OCI-LY7 (cell line): Measurements from ENCODE around the gene PLXDC2.

Experiments
- CTCF ChIP-seq: fragments of 200-600 bp; sonication (generic); conservative IDR thresholded peaks from 2 replicates; pipeline ENCODE4 v1.5.1; 2014; ENCODE audit warnings: mild to moderate bottlenecking, antibody characterized with exemption, low read length, moderate library complexity, mixed read lengths
- EZH2phosphoT487 ChIP-seq: fragments of 200-600 bp; sonication (generic); IDR thresholded peaks from 2 replicates; pipeline ENCODE4 v1.6.1; 2018; ENCODE audit warnings: low read depth, borderline replicate concordance, mild to moderate bottlenecking, mixed run types, antibody characterized with exemption, low read length, moderate library complexity, mixed read lengths

DNA sequence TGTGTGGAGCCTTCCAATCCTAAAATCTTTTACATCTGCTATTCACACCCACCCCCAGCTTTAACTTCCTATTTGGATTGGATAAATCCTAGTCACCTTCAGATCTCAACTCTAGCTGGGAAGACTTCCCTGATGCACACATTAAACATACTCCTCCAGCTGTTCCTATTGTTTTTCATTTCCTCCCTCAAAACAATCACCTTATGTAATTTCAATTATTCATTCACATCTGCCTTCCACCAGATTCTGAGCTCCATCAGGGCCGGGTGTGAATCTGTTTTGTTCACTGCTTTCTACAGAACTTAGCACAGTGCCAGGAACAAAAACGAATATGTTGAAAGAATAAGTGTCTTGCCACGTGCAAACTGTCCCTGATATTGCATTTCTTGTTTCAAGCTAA, 497.4 kb downstream of the PLXDC2 start:
- TF ChIP-seq CTCF (no peak), EZH2phosphoT487 (no peak)
